ENCODE results near the gene TMEM271. TPM values are rescaled to one million over a fixed set of nuclear protein-coding genes. Genes with fewer than 3 reads are reported as not detected.

The TMEM271 gene
- total RNA-seq, 1 donor from 2014 or later, result not detected

- no peak for TF ChIP-seq CTCF (IDR thresholded peaks at IDR 0.05)
- H3K36me3 Mint-ChIP-seq (ENCODE audit: low read depth), result peaks cover 76% of the 10 kb centered on the region
- CTCF ChIA-PET, result no interaction called here
- POLR2A ChIA-PET, result no interaction called here
- DNase-seq (no peak), ATAC-seq (ENCODE audit: low read depth) (no peak)
- H3K4me1 Mint-ChIP-seq, result no peaks in the 10 kb centered on the region
- intact Hi-C loops (cut with micrococcal nuclease), result no loop called here
- peaks cover 3% of the 10 kb centered on the region for H3K9me3 Mint-ChIP-seq
- H3K27me3 Mint-ChIP-seq, result no peaks in the 10 kb centered on the region
- H3K4me3 Mint-ChIP-seq, result no peak overlapping the region
- H3K27ac Mint-ChIP-seq, result no peak overlapping the region
These were observed 41.4 kb downstream of the TMEM271 start for GRCh38 chr4:534576-535151.

DNA sequence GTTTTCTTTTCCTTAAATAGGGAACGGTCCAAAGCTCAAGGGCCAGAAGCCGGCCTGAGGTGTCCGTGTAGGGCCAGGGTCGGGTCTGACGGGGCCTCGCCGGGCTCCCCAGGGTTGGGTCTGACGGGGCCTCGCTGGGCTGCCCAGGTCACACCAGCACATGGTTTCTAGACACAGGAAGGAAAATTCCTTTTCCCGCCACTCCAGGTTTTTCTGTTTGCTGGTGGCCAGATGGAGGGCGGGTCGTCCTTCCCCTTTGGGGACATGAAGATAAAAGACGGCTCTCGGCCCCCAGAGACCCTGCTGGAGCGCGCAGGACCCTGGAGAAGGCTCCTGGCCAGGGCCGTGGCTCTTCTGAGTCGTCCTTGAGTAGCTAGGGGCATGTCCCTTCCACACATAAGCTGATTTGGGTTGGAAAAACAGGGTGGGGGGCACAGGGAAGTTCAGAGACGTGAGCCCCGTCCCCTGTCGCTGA, 42.0 kb downstream of the TMEM271 start:
- Mint-ChIP-seq H3K9me3 (peaks cover 3% of the 10 kb centered on the region), H3K27ac (no peak overlapping the region), H3K36me3 (ENCODE audit: low read depth) (peaks cover 76% of the 10 kb centered on the region), H3K27me3 (no peaks in the 10 kb centered on the region), H3K4me3 (no peak overlapping the region), H3K4me1 (no peaks in the 10 kb centered on the region)
- POLR2A ChIA-PET, result no interaction called here
- CTCF ChIA-PET, result no interaction called here
- intact Hi-C loops (cut with micrococcal nuclease), result no loop called here
- no peak for TF ChIP-seq CTCF (IDR thresholded peaks at IDR 0.05)
- ATAC-seq (ENCODE audit: low read depth) (no peak), DNase-seq (no peak)

DNA sequence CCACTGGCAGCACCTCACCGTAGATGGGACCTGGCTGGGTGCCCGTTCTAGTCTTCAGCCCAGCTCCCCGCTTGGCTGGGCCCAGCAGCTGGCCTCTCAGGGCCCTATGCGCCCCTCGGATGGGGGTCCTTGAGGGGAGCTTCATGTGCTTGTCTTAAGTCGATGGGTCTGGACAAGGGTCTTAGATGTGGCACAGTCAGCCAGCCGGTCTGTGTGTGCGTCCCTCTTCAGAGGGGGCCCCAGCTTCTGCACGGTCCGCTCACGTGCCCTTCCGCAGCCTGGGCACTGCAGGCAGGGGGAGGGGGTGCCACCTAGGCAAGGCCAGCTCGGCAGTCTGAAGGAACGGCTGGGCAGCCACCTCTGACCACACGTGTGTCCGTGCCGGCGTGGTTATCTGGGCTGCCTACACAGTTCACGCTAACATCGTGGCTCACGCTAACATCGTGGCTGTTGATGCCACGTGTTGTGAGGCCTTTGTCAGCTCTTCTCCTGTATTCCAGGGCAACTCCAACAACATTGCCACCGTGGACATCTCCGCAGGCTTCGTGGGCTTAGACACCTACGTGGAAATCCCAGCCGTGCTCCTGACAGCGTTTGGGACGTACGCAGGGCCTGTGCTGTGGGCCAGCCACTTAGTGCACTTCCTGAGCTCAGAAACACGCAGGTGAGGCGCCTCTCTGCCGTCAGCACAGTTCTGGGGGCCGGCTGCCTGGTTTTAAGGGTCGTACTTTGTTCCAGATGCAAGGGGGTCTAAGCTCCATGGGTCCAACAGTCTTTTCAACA, 42.6 kb downstream of the TMEM271 start:
- intact Hi-C loops (cut with micrococcal nuclease), result no loop called here
- DNase-seq (no peak), ATAC-seq (ENCODE audit: low read depth) (no peak)
- TF ChIP-seq CTCF (IDR thresholded peaks at IDR 0.05), result no peak
- Mint-ChIP-seq H3K9me3 (peaks cover 3% of the 10 kb centered on the region), H3K4me3 (no peak overlapping the region), H3K27me3 (no peaks in the 10 kb centered on the region), H3K4me1 (no peaks in the 10 kb centered on the region), H3K36me3 (ENCODE audit: low read depth) (peaks cover 78% of the 10 kb centered on the region), H3K27ac (no peak overlapping the region)
- ChIA-PET POLR2A (no interaction called here), CTCF (no interaction called here)

- no peak for ATAC-seq (ENCODE audit: low read depth)
- intact Hi-C loops (cut with micrococcal nuclease), result no loop called here
- Mint-ChIP-seq H3K4me3 (no peak overlapping the region), H3K4me1 (no peaks in the 10 kb centered on the region), H3K27ac (no peak overlapping the region), H3K27me3 (no peaks in the 10 kb centered on the region), H3K36me3 (ENCODE audit: low read depth) (peaks cover 79% of the 10 kb centered on the region), H3K9me3 (peaks cover 3% of the 10 kb centered on the region)
- no peak for TF ChIP-seq CTCF (IDR thresholded peaks at IDR 0.05)
- no peak for DNase-seq
- CTCF ChIA-PET, result no interaction called here
- POLR2A ChIA-PET, result no interaction called here
These were observed 43.3 kb downstream of the TMEM271 start for GRCh38 chr4:532588-533317.

Data from activated B cell treated with CpG ODN at 0.5 μM for 24 hours (primary cell).